ENCODE data around the gene RPS6KA2. TPM values are rescaled to one million over a fixed set of nuclear protein-coding genes. Genes with fewer than 3 reads are reported as not detected.

Gene RPS6KA2
- total RNA-seq, 4 donors from 2014 or later: 43.9 to 161 (median 82.7) TPM

DNA sequence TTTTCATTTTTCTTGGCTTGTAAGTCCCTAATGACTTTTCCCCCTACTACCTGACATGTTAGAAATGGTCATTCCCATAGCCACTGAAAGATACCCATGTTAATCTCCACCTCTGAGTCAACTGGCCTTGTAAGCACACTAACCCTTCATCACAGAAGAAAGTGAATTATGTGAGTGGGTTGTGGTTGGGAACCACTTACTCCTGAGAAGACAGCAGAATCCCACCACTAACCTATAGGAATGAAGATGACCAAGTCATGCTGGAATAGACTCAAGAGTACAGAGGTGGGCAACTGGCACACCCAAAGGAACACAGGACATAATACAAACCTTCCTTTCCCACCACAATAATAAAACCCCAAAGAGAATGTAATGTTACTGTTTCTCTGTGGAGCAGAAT, 70.7 kb downstream of the RPS6KA2 start:
- TF ChIP-seq, protein P1, sequence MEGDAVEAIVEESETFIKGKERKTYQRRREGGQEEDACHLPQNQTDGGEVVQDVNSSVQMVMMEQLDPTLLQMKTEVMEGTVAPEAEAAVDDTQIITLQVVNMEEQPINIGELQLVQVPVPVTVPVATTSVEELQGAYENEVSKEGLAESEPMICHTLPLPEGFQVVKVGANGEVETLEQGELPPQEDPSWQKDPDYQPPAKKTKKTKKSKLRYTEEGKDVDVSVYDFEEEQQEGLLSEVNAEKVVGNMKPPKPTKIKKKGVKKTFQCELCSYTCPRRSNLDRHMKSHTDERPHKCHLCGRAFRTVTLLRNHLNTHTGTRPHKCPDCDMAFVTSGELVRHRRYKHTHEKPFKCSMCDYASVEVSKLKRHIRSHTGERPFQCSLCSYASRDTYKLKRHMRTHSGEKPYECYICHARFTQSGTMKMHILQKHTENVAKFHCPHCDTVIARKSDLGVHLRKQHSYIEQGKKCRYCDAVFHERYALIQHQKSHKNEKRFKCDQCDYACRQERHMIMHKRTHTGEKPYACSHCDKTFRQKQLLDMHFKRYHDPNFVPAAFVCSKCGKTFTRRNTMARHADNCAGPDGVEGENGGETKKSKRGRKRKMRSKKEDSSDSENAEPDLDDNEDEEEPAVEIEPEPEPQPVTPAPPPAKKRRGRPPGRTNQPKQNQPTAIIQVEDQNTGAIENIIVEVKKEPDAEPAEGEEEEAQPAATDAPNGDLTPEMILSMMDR (IDR thresholded peaks at IDR 0.05; ENCODE audit: low read depth): no peak

DNA sequence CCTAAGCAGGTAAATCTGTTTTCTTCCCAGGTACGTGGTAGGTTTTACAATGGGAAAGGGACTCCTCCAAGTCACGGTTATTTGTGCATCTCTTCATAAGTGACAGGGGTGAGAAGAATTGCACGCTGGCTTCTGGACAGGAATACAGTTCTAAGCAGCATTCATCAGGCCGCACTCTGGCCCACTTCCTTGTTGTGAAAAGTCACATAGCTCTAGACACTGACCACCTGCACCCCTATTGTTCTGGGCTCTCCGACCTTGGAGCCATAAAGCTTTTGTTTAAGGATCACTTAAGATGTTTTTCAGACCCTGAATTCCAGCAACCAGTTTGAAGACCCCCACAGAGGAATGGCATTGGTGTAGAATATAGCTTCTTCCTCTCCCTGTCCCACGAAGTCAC, 72.0 kb downstream of the RPS6KA2 start:
- TF ChIP-seq, protein P1 (IDR thresholded peaks at IDR 0.05; ENCODE audit: low read depth): no peak

- TF ChIP-seq, protein P1 (IDR thresholded peaks at IDR 0.05; ENCODE audit: low read depth): no peak
Measured at GRCh38 chr6:166554316-166554715, 72.7 kb downstream of the RPS6KA2 start.

GRCh38 chr6:166553563-166554271, 73.3 kb downstream of the RPS6KA2 start:
- TF ChIP-seq, protein P1 (IDR thresholded peaks at IDR 0.05; ENCODE audit: low read depth): no peak

GRCh38 chr6:166552600-166552999, 74.5 kb downstream of the RPS6KA2 start:
- TF ChIP-seq, protein P1 (IDR thresholded peaks at IDR 0.05; ENCODE audit: low read depth): no peak

DNA sequence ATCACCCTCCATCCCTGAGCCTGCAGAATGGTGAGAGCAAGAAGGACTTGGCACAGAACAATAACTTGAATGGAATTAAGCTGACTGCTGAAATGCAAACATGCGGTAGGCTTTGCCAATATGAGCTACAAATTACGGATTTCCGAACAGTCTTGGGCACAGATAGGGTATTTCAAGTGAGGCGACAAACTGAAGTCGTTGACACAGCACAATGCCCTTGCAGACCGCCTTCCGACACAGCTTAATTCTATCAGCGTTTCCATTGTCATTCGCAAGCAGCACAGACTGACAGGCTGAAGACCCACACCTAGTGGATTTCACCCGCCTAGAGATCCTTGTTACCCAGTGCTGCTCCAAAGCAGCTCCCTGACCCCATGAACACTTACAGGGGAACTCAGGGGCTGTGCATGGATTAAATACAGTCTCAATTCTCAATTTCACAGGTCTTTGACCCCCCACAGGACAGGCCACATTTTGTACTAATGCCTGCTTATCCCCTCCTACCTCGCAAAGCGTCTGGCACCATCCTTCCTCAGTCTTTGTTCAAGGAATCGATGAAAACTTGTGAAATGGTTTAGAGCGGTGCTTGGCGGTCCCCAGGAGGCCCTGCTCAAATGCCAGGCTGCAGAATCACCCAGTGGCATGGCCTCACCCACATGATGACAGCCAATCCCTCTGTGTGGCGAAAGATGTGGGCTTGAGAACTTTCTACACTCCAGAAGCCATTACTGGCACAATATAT, 75.1 kb downstream of the RPS6KA2 start:
- TF ChIP-seq, protein P1 (IDR thresholded peaks at IDR 0.05; ENCODE audit: low read depth): no peak

DNA sequence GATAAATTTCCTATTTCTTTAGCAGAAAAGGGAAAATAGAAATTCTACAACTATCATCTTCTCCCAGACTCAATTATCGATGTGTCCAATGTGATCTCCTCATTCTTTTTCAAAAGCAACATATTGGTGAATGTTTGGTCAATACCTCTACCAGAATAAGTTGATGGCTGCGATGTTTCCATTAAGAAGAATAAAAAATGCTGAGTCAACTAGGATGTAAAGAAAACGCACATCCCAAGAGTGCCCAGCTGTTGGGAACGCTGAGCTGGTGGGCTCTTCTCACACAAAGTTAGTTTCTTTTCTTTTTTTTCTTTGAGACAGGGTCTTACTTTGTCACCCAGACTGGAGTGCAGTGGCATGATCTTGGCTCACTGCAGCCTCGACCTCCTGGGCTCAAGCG, 80.4 kb downstream of the RPS6KA2 start:
- TF ChIP-seq, protein P1 (IDR thresholded peaks at IDR 0.05; ENCODE audit: low read depth): no peak

Data from subcutaneous adipose tissue (tissue), 4 donors.